Measurements from ENCODE around the gene HSP90B1.

Gene HSP90B1

DNA sequence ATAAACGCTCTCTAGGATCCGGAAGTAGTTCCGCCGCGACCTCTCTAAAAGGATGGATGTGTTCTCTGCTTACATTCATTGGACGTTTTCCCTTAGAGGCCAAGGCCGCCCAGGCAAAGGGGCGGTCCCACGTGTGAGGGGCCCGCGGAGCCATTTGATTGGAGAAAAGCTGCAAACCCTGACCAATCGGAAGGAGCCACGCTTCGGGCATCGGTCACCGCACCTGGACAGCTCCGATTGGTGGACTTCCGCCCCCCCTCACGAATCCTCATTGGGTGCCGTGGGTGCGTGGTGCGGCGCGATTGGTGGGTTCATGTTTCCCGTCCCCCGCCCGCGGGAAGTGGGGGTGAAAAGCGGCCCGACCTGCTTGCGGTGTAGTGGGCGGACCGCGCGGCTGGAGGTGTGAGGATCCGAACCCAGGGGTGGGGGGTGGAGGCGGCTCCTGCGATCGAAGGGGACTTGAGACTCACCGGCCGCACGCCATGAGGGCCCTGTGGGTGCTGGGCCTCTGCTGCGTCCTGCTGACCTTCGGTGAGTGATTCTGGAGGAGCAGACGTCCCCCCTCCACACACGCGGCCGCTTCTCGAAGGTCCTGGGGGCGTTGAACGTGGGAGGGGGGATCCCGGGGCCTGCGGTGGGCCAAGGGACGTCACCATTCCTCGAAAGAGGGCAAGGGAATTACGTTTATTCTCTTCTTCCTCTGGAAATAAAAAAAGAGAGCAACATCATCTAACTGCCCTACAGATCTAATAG, at the start of gene HSP90B1:
TSS of gene HSP90B1 (plus strand) at position 377 of the 753 bp plus-strand sequence. CDS start at position 483, 106 bp downstream.
- TF ChIP-seq, protein P1, sequence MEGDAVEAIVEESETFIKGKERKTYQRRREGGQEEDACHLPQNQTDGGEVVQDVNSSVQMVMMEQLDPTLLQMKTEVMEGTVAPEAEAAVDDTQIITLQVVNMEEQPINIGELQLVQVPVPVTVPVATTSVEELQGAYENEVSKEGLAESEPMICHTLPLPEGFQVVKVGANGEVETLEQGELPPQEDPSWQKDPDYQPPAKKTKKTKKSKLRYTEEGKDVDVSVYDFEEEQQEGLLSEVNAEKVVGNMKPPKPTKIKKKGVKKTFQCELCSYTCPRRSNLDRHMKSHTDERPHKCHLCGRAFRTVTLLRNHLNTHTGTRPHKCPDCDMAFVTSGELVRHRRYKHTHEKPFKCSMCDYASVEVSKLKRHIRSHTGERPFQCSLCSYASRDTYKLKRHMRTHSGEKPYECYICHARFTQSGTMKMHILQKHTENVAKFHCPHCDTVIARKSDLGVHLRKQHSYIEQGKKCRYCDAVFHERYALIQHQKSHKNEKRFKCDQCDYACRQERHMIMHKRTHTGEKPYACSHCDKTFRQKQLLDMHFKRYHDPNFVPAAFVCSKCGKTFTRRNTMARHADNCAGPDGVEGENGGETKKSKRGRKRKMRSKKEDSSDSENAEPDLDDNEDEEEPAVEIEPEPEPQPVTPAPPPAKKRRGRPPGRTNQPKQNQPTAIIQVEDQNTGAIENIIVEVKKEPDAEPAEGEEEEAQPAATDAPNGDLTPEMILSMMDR (conservative IDR thresholded peaks at IDR 0.05; ENCODE audit: low read depth, low read length) = no peak
- DNase-seq (ENCODE audit: low read depth) = peak; percentile 99
- H3K4me3 ChIP-seq (ENCODE audit: low read length) = peak within 1 kb of the TSS; percentile 78

GRCh38 chr12:103881261-103881660, 48.9 kb upstream of the HSP90B1 start:
- TF ChIP-seq, protein P1 (conservative IDR thresholded peaks at IDR 0.05; ENCODE audit: low read depth, low read length) = no peak
- DNase-seq (ENCODE audit: low read depth) = peak; percentile 15
- H3K4me3 ChIP-seq (ENCODE audit: low read length) = no peak overlapping the region

DNA sequence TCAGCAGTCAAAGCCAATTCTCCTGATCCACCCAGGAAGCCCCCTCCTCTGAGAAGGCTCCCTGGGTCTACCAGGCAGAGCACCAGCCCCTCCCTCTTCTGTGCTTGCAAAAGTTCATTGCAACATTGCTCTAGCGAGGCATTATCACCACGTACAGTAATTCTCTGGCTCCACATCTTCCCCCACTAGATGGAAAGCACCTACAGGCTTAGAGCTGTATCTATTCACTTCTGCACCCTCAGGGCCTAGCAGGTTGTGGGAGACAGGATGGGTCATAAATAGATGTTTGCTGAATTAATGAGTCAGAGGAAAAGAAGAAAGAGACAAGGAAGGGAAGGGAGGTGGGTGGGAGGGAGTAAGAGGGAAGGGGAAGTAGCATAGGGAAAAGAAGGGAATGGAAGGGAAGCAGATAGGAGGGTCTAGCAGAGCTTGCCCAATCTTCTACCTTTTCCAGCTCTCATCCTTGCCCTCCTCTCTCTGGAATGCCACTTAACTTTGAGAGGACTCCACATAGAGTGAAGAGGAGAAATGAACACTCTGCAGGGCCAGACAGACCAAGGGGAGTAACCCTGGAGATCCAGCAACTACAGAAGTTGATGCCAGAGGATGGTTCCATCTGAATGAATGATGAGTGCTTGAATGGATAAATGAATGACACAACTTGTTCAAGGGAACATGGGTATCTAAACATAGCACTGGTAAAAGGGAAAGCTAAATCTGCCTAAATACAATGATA, 47.2 kb upstream of the HSP90B1 start:
- no peak overlapping the region for H3K4me3 ChIP-seq (ENCODE audit: low read length)
- TF ChIP-seq, protein P1 (conservative IDR thresholded peaks at IDR 0.05; ENCODE audit: low read depth, low read length) = no peak
- no peak for DNase-seq (ENCODE audit: low read depth)

GRCh38 chr12:103883908-103884307, 46.3 kb upstream of the HSP90B1 start:
- no peak overlapping the region for H3K4me3 ChIP-seq (ENCODE audit: low read length)
- TF ChIP-seq, protein P1 (conservative IDR thresholded peaks at IDR 0.05; ENCODE audit: low read depth, low read length) = no peak
- DNase-seq (ENCODE audit: low read depth) = no peak

GRCh38 chr12:103884316-103884715, 45.9 kb upstream of the HSP90B1 start:
- no peak overlapping the region for H3K4me3 ChIP-seq (ENCODE audit: low read length)
- TF ChIP-seq, protein P1 (conservative IDR thresholded peaks at IDR 0.05; ENCODE audit: low read depth, low read length) = peak; percentile 54
- DNase-seq (ENCODE audit: low read depth) = no peak

- H3K4me3 ChIP-seq (ENCODE audit: low read length) = no peak overlapping the region
- TF ChIP-seq, protein P1 (conservative IDR thresholded peaks at IDR 0.05; ENCODE audit: low read depth, low read length) = no peak
- DNase-seq (ENCODE audit: low read depth) = no peak
These were observed 43.9 kb upstream of the HSP90B1 start for GRCh38 chr12:103886195-103886797.
